Measurements from ENCODE around the gene UHMK1. TPM values are rescaled to one million over a fixed set of nuclear protein-coding genes. Genes with fewer than 3 reads are reported as not detected.
"Not testable (repeated sequence)": the region's sequence is repeated elsewhere in the genome, so short reads cannot be mapped to it uniquely, and the experiment has no call there.

The UHMK1 gene
- total RNA-seq, 3 donors from 2014 or later = 71.6 to 74.2 (median 73.6) TPM

GRCh38 chr1:162565460-162565859 lies 67.8 kb downstream of the UHMK1 start:
- Mint-ChIP-seq H3K9me3 (no peaks in the 10 kb centered on the region), H3K27me3 (ENCODE audit: low read depth) (no peaks in the 10 kb centered on the region), H3K4me1 (ENCODE audit: low read depth) (peaks cover 32% of the 10 kb centered on the region), H3K4me3 (no peak overlapping the region), H3K36me3 (ENCODE audit: insufficient read depth) (peaks cover 18% of the 10 kb centered on the region)
- ATAC-seq = no peak
- DNase-seq = no peak

GRCh38 chr1:162566870-162567269 lies 69.3 kb downstream of the UHMK1 start:
- peaks cover 18% of the 10 kb centered on the region for H3K36me3 Mint-ChIP-seq (ENCODE audit: insufficient read depth)
- peaks cover 25% of the 10 kb centered on the region for H3K4me1 Mint-ChIP-seq (ENCODE audit: low read depth)
- ATAC-seq = no peak
- H3K9me3 Mint-ChIP-seq = no peaks in the 10 kb centered on the region
- H3K27me3 Mint-ChIP-seq (ENCODE audit: low read depth) = no peaks in the 10 kb centered on the region
- H3K4me3 Mint-ChIP-seq = no peak overlapping the region
- no peak for DNase-seq

- H3K36me3 Mint-ChIP-seq (ENCODE audit: insufficient read depth) = peaks cover 18% of the 10 kb centered on the region
- no peaks in the 10 kb centered on the region for H3K9me3 Mint-ChIP-seq
- ATAC-seq (no peak), DNase-seq (no peak)
- H3K4me1 Mint-ChIP-seq (ENCODE audit: low read depth) = peaks cover 17% of the 10 kb centered on the region
- no peaks in the 10 kb centered on the region for H3K27me3 Mint-ChIP-seq (ENCODE audit: low read depth)
- H3K4me3 Mint-ChIP-seq = no peak overlapping the region
These were observed 71.2 kb downstream of the UHMK1 start for GRCh38 chr1:162568802-162569201.

DNA sequence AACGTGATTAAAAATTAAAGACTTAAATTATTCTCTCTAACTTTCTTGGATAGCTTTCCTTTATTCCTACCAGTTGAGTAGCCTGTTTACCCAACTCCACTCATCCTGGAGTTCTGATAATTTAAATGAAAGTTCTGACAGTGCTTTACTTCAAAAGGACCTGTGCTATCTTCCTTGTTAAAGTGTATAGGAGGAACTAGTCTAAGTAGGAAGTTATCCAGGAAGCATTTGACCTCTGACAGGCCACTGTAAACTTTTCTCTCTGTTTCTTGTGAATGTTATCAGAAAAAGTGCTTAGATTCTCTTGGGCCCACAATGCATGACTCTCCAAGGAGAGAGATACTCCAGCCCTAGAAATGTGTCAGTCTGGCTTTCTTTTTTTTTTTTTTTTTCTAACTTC lies 73.1 kb downstream of the UHMK1 start:
- H3K36me3 Mint-ChIP-seq (ENCODE audit: insufficient read depth) = peaks cover 18% of the 10 kb centered on the region
- H3K4me1 Mint-ChIP-seq (ENCODE audit: low read depth) = peaks cover 5% of the 10 kb centered on the region
- H3K27me3 Mint-ChIP-seq (ENCODE audit: low read depth) = no peaks in the 10 kb centered on the region
- H3K4me3 Mint-ChIP-seq = no peak overlapping the region
- no peaks in the 10 kb centered on the region for H3K9me3 Mint-ChIP-seq
- ATAC-seq = no peak
- DNase-seq = no peak

DNA sequence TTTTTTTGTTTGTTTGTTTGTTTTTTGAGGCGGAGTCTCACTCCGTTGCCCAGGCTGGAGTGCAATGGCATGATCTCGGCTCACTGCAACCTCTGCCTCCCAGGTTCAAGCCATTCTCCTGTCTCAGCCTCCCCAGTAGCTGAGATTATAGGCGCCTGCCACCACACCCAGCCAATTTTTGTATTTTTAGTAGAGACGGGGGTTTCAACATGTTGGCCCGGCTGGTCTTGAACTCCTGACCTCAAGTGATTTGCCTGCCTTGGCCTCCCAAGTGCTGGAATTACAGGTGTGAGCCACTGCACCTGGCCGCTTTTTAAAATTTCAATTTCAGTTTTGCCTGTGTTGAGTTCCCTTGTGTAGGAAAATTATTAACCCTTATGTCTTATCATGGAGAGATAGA lies 73.5 kb downstream of the UHMK1 start:
- H3K9me3 Mint-ChIP-seq; DNase-seq; ATAC-seq; H3K27me3 Mint-ChIP-seq (ENCODE audit: low read depth); H3K4me3 Mint-ChIP-seq; H3K4me1 Mint-ChIP-seq (ENCODE audit: low read depth): not testable (repeated sequence)
- peaks cover 18% of the 10 kb centered on the region for H3K36me3 Mint-ChIP-seq (ENCODE audit: insufficient read depth)

- Mint-ChIP-seq H3K4me3 (no peak overlapping the region), H3K36me3 (ENCODE audit: insufficient read depth) (peaks cover 22% of the 10 kb centered on the region), H3K4me1 (ENCODE audit: low read depth) (peaks cover 5% of the 10 kb centered on the region), H3K27me3 (ENCODE audit: low read depth) (no peaks in the 10 kb centered on the region), H3K9me3 (no peaks in the 10 kb centered on the region)
- ATAC-seq (no peak), DNase-seq (no peak)
These were observed 74.1 kb downstream of the UHMK1 start for GRCh38 chr1:162571696-162572095.

DNA sequence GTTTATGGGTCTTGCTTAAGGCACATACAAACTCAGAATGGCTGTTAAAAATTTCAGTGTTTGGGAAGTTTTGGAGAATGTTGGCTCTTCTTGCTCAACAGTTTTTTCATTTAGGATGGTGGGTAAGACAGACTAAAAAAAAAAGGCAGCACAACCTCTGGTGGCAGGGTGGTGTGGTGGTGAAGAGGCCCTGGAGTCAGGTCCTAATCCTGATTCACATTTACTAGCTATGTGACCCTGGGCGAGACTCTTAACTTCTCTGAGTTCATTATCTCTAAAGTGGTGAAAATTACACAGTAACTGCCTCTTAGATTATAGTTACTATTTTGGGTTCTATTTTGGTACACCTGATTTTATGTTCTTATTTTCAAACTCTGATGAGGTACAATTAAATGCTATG lies 75.5 kb downstream of the UHMK1 start:
- ATAC-seq = no peak
- H3K36me3 Mint-ChIP-seq (ENCODE audit: insufficient read depth) = peaks cover 15% of the 10 kb centered on the region
- no peaks in the 10 kb centered on the region for H3K9me3 Mint-ChIP-seq
- peaks cover 4% of the 10 kb centered on the region for H3K4me1 Mint-ChIP-seq (ENCODE audit: low read depth)
- no peak overlapping the region for H3K4me3 Mint-ChIP-seq
- no peaks in the 10 kb centered on the region for H3K27me3 Mint-ChIP-seq (ENCODE audit: low read depth)
- no peak for DNase-seq

GRCh38 chr1:162578071-162578700 lies 80.6 kb downstream of the UHMK1 start:
- DNase-seq = no peak
- no peak for ATAC-seq
- Mint-ChIP-seq H3K9me3 (no peaks in the 10 kb centered on the region), H3K4me1 (ENCODE audit: low read depth) (no peaks in the 10 kb centered on the region), H3K36me3 (ENCODE audit: insufficient read depth) (peaks cover 26% of the 10 kb centered on the region), H3K4me3 (no peak overlapping the region), H3K27me3 (ENCODE audit: low read depth) (no peaks in the 10 kb centered on the region)

DNA sequence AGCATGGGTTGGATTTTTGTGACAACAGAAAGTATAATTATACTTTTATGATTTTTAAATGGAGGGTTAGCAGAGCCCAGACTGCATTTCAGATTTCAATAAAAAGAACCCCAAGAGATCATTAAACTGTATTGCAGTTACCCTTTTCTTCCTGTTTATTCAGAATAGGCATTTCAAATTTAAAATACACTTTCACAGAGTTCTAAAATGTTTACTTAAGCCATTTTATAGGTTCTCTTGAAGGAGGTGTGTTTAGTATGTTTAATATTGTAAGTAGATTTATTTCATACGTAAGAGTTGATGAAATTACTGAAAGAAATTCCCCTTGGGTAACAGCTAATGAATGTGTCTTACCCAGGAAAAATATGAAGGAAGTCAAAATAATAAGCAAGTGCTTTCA lies 81.3 kb downstream of the UHMK1 start:
- Mint-ChIP-seq H3K36me3 (ENCODE audit: insufficient read depth) (peaks cover 26% of the 10 kb centered on the region), H3K4me1 (ENCODE audit: low read depth) (no peaks in the 10 kb centered on the region), H3K9me3 (no peaks in the 10 kb centered on the region), H3K4me3 (no peak overlapping the region), H3K27me3 (ENCODE audit: low read depth) (no peaks in the 10 kb centered on the region)
- DNase-seq (no peak), ATAC-seq (no peak)

Other genes starting within 250 kb of the UHMK1 start
- gene SPATA46, start 121.0 kb upstream of the UHMK1 start, total RNA-seq = not detected
- gene C1orf226, start 116.1 kb upstream of the UHMK1 start, total RNA-seq = under 1 TPM in 2 of 3 donors, not detected in 1; 0.10 to 0.11 TPM
- gene SH2D1B, start 85.7 kb upstream of the UHMK1 start, total RNA-seq = under 1 TPM in 1 of 3 donors, not detected in 2; 0.11 TPM
- 10 to 100 TPM; 25.3 to 31.0 (median 27.7) TPM for gene UAP1, start 63.9 kb downstream of the UHMK1 start, total RNA-seq
- under 1 TPM; 0.29 to 0.84 (median 0.38) TPM for gene DDR2, start 134.6 kb downstream of the UHMK1 start, total RNA-seq